A204.1 (cell line): ENCODE data around the gene KIAA1755.

Experiments
- FAIRE-seq: peaks from 2 replicates; lab custom pipeline; 2012; peaks lifted over from hg19 to GRCh38; lab: Jason Lieb, UNC

Gene KIAA1755

GRCh38 chr20:38164624-38165088 lies 95.9 kb downstream of the KIAA1755 start:
- FAIRE-seq, result no peak

- no peak for FAIRE-seq
These were observed 96.5 kb downstream of the KIAA1755 start for GRCh38 chr20:38164069-38164468.

GRCh38 chr20:38162878-38163875 lies 97.4 kb downstream of the KIAA1755 start:
- no peak for FAIRE-seq

- FAIRE-seq, result no peak
These were observed 98.4 kb downstream of the KIAA1755 start for GRCh38 chr20:38162149-38162548.

GRCh38 chr20:38161412-38161774 lies 99.1 kb downstream of the KIAA1755 start:
- no peak for FAIRE-seq
